DLD1 (cell line): Measurements from ENCODE around the gene MMP28.

Source experiments
- in situ Hi-C: cut with HindIII; loops from 2 replicates; pipeline ENCODE4 v1.10.0; 2017; ENCODE audit warnings: low sequenced_read_pairs

The MMP28 gene

DNA sequence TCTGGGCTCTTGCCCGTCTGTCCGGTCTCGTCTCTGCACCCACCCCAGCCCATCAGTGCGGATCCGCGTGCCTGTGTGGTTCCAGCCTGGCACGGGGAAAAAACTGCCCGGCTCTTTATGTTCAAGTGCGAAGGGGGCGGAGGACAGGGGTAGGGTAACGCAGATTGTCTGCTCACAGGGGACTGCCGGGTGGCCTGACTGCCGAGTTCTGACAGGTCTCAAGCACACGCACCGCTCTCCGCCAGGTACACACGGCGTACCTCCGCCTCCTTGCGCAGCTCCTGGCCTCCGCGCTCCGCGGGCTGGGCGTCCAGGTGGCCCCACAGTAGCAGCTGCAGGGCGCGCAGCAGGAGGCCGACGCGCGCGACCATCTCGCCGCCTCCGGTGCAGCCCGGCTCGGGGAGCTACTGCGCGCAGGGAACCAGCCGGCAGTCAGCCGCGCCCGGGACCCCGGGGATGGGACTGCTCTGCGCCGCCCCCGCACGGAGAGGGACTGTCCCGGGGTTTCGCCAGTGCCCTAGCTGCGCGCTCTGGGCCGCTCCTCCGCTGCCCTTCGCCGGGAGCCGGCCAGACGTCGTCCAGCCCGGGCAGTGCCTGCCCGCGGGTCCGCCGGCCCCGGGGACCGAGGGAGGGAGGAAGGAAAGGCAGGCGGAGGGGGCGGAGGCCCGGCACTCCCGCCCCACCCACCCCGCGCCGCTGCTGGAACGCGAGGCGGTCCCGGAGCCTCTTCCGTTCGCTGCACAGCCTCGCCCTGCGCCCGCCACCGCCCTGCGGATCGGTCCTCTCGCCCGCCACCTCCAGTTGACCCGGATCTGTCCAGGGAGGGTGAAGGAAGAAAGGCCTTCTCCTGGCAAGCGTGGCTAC, at the start of gene MMP28:
Gene MMP28, minus strand, starts transcription at position 635 of the 864 bp plus-strand sequence. Its CDS starts 264 bp downstream, at position 371.
- in situ Hi-C loops: no loop called here

- in situ Hi-C loops: no loop called here
These were observed 49.1 kb upstream of the MMP28 start for GRCh38 chr17:35844547-35844946.

DNA sequence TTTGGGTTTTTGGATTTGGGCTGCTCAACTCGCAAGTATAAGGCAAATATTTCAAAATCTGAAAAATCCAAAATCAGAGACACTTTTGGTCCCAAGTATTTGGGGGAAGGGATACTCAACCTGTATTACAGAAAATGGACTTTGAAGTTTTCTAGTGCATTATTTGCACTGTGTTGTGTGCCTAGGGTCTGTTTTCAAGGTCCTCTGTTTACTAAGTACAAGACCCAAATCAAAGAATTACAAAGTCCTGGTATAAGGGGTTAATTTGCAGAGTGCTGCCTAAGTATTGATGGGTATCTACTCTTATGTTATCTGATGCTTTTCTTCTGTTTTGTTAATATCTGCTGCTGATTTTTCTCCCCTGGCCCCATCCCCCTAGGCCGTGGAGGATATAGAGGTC, 48.3 kb upstream of the MMP28 start:
- in situ Hi-C loops: no loop called here

DNA sequence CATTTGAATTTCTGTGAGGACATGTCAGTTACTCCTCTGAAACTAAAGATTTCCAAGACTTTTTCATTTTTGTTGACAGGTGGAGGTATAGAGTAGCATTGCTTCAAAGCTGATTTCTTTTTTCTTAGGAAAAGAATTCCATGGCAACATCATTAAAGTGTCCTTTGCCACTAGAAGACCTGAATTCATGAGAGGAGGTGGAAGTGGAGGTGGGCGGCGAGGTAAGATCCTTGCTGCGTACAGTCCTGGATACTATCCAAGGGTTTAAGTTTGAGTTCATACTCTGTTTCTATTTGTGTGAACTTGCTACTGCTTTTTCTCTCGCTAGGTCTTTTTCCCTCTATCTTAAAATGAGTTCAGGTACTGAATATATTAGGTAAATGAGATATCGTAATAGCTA, 46.8 kb upstream of the MMP28 start:
- in situ Hi-C loops: no loop called here

GRCh38 chr17:35841505-35841904, 46.1 kb upstream of the MMP28 start:
- in situ Hi-C loops: no loop called here

- in situ Hi-C loops: no loop called here
These were observed 45.7 kb upstream of the MMP28 start for GRCh38 chr17:35841101-35841500.

DNA sequence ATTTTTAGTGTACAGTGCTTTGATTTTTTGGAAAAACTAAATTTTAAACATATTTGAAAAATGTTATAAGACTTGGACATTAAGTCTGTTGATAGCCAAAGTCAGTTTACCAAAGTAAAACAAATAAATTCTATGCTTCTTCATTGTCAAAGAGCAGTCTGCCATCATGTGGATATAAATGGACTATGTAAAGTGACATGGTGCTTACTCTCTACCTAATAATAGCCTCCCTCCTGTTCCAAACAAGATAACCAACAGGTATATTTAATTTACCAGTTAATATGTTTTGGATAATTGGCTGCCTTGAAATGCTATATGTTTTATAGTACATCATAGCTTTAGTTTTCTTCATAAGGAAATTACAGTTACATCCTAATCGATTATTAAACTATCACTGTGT, 29.8 kb upstream of the MMP28 start:
- in situ Hi-C loops: no loop called here

DNA sequence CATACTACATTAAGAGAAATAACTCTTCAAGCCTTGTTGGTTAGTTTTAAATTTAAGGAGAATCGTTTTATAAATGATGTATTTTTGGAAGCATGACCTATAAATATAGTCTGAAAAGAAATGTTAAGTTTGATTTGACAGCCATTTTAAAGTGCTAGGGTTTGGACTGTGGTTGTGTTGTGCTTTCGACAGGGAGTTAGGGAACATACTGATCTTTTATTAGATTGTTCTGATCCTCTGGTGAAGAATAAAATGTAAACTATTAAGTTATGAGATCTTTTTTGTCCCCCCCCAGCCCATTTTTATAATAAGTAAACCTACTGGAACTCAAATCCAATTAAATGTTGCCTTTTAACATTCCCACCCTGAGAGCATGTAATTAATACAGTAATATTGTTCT, 25.9 kb upstream of the MMP28 start:
- in situ Hi-C loops: no loop called here

- in situ Hi-C loops: no loop called here
These were observed 24.0 kb upstream of the MMP28 start for GRCh38 chr17:35819455-35819854.

DNA sequence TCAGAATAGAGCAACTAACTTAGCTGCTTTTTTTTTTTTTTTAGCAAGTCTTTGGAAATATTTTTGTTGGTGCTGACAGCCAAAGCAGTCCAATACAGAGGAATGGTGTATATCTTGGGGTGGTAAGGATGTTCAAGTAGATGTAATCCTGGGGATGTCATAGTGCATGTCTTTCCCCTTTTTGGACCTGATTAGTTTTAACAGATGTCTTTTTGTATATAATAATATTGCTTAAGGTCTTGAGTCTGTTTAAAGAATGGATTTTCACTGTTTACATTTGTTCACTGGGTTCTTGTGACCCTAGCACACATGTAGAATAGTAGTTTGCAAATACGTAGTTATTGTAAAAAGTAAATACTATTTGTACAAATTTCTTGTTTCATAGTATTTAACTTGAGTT, 21.8 kb upstream of the MMP28 start:
- in situ Hi-C loops: no loop called here

GRCh38 chr17:35816723-35817122, 21.3 kb upstream of the MMP28 start:
- in situ Hi-C loops: no loop called here

DNA sequence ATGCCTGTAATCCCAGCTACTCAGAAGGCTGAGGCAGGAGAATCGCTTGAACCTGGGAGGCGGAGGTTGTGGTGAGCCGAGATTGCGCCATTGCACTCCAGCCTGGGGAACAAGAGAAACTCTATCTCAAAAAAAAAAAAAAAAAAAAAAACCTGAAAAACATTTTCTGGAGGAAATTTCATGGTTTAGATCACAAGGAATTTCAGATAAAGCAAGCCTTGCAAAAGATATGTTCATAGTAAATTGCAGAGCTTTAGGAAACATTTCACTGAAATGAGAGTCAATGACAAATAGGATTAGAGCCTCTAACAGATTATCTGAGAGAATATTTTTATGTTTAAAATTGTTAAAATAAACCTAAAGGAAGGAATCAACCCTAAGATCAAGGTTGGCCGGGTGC, 17.0 kb upstream of the MMP28 start:
- in situ Hi-C loops: no loop called here

DNA sequence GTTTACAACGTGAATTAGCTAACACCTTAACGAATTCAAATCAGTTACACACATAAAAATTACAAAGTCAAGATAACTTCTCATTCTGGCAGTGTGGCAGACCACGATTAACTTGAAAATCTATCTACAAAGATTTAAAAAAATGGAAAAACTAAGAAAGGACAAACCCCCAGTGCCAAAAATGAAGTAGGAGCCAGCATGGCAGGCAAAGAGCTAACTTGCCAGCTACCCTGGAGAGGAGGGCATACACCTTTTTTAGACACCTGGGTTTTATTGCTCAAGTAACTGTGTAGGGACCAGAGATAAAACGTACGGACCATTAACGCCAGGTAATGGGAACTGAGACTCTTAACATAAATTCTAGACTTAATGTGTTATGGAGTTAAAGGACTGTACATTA, 16.3 kb upstream of the MMP28 start:
- in situ Hi-C loops: no loop called here

DNA sequence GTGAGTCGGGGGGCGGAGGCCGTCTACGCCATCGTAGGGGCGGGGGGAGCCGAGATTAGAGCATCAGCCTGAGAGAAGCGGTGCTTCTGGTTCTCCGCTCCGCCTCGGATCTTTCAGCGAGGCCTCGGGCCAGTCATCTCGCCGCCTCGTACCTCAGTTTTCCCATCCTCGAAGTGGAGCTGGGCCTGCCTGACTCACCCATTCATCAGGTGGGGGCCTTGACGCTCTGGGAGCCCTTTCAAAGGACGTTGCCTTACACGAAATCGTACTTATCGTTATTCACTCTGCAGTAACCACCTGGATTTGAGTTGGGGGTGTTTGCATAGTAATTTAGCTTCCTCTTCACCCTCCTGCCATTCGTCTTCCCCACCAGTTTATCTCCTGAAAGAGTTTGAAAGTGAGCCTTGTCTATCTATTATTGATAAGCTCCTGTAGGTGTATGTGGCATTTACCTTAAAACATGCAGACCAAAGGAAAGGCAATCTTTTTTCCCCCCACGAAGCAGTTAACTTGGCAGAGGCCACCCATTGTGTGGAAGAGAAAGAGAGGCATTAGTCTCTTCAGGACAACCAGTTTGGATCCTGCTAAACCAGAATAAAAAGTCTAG, 14.5 kb upstream of the MMP28 start:
- in situ Hi-C loops: no loop called here

DNA sequence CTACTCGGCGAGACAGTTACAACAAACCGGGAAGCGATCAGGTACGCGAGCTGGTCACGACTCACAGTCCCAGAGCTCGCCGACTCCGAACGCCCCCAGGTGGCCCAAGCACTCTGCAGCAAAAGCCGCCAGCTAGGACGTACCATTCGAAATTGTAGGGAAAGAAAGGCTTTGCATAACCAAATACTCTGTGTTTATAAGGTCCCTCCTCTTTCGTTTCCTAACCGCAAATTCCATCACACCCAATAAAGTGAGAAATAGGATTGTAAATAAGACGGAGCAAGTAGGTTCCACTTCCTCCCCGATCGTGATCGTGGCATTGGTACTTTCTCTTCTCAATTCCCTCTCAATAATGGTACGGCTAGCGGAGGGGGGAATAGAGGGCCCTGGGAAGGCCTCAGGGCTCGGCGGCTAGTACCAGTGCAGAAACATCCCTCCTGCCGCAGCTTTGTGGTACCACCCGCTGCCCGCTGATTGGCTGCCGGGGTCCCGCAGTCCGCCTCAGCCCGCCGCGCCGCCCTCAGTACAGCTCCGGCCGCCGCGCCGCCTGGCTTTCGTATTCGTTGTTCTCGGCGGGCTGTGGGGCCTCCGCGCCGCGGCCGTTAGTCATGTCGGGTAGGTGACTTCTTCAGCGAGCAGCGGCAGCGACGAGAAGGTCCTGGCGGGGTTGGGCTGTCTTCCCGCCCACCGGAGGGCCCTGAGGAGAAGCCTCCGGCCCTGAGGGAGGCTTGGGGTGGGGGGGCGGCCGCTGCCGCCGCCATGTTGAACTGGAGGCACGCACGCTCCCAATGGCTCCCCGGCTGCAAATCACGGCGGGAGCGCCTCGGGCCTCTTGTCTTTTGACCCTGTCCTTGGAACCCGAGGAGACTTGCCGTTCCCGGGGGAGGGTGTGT, 13.8 kb upstream of the MMP28 start, which contains the start of gene TAF15:
Gene TAF15, plus strand, starts transcription at position 523 of the 893 bp plus-strand sequence. Its CDS starts 86 bp downstream, at position 609.
- in situ Hi-C loops: no loop called here

DNA sequence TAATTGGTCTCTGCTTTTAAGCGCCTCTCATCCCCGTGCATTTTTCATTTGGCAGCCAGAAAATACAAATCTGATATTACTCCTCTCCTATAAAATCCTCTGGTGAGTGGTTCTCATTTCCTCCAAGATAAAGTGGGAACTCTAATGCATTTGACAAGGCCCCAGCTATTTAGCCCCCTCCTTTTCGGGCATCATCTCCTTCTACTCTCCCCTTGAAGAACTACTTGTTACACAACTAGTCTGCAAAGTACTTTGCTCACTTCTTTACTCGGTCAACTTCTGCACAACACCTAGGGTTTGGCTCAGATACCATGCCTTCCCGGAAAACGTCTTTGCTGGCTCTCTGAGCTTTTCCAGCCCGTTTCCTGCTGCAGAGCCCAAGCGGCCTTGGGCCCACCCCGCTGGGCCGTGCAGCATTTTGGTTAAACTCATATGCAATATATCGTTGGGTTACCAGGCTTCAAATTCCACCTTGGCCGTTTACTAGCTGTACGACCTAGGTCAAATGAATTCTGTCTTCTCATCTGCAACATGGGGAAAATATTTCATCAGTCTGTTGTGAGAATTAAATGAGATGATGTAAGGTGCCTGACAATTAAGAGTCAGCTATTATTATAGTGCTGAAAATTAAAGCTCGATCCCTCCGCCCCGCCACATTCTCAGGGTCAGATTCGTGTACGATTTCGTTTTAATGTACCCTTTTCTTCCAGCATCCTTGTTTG, 13.0 kb upstream of the MMP28 start:
- in situ Hi-C loops: no loop called here

DNA sequence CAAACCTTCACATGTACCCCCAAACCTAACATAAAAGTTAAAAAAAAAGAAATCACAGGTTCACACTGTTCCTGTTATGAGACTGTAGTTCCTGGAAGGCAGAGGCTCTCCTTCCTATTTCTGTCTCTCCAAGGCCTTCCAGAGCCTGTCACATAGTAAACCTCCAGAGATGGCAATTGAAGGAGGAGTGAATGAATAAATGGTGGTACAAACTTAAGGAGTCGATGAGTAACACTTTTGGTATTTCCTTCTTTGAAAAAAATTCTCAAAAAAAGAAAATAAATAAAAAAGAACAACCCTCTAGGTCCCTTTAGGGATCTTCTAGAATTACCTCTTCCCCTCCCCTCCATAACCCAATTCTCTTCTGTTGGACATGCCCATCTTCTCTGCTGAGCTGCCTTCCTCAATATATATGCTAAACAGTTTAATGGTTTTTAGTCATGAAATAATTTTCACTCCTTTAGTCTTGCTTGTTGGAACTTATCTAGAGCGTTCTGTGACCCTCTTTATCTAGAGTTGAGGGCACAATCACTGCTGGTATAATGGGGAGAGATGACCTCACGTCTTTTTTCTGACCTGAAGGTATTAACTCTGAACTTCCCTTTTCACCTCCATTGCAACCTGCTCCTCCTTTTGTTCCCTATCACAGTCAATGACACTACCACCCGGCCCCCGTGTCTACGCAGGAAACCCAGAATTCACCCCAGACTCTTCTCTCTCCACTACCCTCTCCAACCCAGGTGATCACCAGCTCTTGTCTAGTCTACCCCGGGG, 12.1 kb upstream of the MMP28 start:
- in situ Hi-C loops: no loop called here

DNA sequence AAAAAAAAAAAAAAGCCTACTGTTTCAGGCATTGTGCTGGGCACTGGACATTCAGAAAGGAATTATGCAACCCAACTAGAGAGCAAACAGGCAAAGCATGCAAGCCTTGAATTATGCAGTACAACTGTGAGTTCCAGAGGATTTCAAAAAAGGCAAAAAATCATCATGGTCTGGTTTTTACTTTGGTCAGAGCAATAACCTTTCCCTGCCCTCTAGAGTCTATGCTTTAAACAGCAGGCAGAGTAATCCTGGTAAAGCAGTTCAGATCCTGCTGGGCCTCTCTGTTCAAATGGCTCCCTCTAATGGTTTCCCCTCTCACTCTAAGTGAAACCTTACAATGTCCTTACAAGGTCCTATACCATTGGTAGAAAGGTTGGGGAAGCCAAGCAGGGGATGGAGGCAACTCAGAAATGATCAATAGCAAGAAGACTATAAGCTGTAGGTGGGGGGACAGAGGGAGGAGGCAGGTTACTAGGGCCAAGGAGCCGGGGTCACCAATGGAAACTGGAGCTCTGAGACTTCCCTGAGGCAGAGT, 9.3 kb upstream of the MMP28 start:
- in situ Hi-C loops: no loop called here

DNA sequence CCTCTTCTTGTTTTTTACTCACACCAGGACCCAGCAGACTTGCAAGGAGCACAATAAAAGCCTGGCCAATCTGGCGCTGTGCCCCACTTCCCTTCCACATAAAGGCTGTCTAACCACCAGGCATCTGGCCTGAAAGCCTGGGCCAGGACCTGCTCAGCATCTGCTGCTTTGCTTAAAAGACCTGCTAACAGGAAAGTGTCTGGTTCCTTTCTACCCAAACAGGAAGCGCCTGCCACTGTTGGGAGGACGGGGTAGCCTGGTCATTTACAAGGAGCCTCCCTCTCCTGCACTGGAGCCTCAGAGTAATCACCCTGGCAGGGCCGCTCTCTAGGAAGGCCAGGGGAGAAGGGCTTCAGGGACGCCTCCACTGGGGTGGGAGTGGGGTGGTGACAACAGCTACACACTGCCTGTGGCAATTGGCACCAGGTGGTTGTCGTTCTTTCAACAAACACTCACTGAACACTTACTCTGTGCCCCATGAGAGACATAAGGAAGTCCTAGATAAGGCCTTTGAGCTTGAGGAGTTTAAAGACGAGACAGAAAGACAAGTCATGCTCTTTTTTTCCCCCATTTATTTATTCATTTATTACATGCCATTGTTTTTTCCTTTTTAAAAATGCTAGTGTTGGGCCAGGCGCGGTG, 6.3 kb upstream of the MMP28 start:
- in situ Hi-C loops: no loop called here
